ENCODE results near the gene TEX36. TPM values are rescaled to one million over a fixed set of nuclear protein-coding genes. Genes with fewer than 3 reads are reported as not detected.

The TEX36 gene
- total and polyA plus RNA-seq, 2 of the 13 experiments (the other 11 are each of a cell fraction or from before 2014, with no cell fraction given): not detected

GRCh38 chr10:125625586-125625985 is 57.4 kb downstream of the TEX36 start:
- Histone ChIP-seq H3K36me3 (replicated peaks in 1 of 2; ENCODE audit: control insufficient read depth in 1 of 2, insufficient read depth in 2 of 2, low read length in 2 of 2) (no peaks in the 10 kb centered on the region), H3K9me3 (ENCODE audit: low read length) (no peaks in the 10 kb centered on the region), H3K27me3 (ENCODE audit: control insufficient read depth in 1 of 2, insufficient read depth in 2 of 2, low read length in 2 of 2) (peaks cover 0 to 33% of the 10 kb centered on the region in 2 experiments; a peak in 4 of 5 replicates), H2AFZ (ENCODE audit: low read length) (no peak overlapping the region), H3K9ac (ENCODE audit: insufficient read depth, low read depth, low read length) (no peak overlapping the region), H4K20me1 (ENCODE audit: insufficient read depth, low read length) (no peaks in the 10 kb centered on the region), H3K4me3 (replicated peaks in 1 of 3; ENCODE audit: insufficient read depth in 1 of 3, low read depth in 2 of 3, low read length in 3 of 3) (no peak overlapping the region), H3K4me2 (ENCODE audit: low read depth, low read length) (no peak overlapping the region), H3K4me1 (ENCODE audit: insufficient read depth, low read length) (no peaks in the 10 kb centered on the region), H3K27ac (ENCODE audit: extremely low read length, insufficient read depth, low read length) (no peak overlapping the region), H3K79me2 (ENCODE audit: insufficient read depth, low read length) (no peaks in the 10 kb centered on the region)
- TF ChIP-seq ZFP62 (CRISPR knock-in tag; IDR thresholded peaks at IDR 0.05) (no peak), ADNP (CRISPR knock-in tag; IDR thresholded peaks at IDR 0.05) (no peak), KMT2B (CRISPR knock-in tag; IDR thresholded peaks at IDR 0.05) (no peak), ZNF138 (CRISPR knock-in tag; IDR thresholded peaks at IDR 0.05; ENCODE audit: low read depth) (no peak), ZFYVE20 (CRISPR knock-in tag; IDR thresholded peaks at IDR 0.05; ENCODE audit: borderline replicate concordance, low read depth) (no peak), GZF1 (CRISPR knock-in tag; IDR thresholded peaks at IDR 0.05) (no peak), MAZ (IDR thresholded peaks at IDR 0.05; ENCODE audit: borderline replicate concordance, low read depth, low read length) (no peak), MAZ (CRISPR knock-in tag; IDR thresholded peaks at IDR 0.05; ENCODE audit: low read depth) (no peak), ZNF460 (CRISPR knock-in tag; IDR thresholded peaks at IDR 0.05; ENCODE audit: borderline replicate concordance) (no peak), NCOA2 (CRISPR knock-in tag; IDR thresholded peaks at IDR 0.05) (no peak), ZSCAN9 (CRISPR knock-in tag; IDR thresholded peaks at IDR 0.05; ENCODE audit: borderline replicate concordance) (no peak)
- TF ChIP-seq, protein P1, sequence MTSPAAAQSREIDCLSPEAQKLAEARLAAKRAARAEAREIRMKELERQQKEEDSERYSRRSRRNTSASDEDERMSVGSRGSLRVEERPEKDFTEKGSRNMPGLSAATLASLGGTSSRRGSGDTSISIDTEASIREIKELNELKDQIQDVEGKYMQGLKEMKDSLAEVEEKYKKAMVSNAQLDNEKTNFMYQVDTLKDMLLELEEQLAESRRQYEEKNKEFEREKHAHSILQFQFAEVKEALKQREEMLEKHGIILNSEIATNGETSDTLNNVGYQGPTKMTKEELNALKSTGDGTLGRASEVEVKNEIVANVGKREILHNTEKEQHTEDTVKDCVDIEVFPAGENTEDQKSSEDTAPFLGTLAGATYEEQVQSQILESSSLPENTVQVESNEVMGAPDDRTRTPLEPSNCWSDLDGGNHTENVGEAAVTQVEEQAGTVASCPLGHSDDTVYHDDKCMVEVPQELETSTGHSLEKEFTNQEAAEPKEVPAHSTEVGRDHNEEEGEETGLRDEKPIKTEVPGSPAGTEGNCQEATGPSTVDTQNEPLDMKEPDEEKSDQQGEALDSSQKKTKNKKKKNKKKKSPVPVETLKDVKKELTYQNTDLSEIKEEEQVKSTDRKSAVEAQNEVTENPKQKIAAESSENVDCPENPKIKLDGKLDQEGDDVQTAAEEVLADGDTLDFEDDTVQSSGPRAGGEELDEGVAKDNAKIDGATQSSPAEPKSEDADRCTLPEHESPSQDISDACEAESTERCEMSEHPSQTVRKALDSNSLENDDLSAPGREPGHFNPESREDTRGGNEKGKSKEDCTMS (CRISPR knock-in tag; conservative IDR thresholded peaks at IDR 0.05): no peak
- no peak for DNase-seq (ENCODE audit: low spot score)
- CTCF ChIA-PET (ENCODE audit: low intra/inter-chr PET ratio, low total read pairs): no interaction called here
- in situ Hi-C loops (cut with HindIII; ENCODE audit: extremely low pct_ligation_motif_present, low pct_unique_long_range_greater_than_20kb) (no loop called here), intact Hi-C loops (cut with micrococcal nuclease; ENCODE audit: unreplicated experiment) (no loop called here)
- no TSS peak for BruUV-seq (replicated peaks)
- 5% methylated on average over 5 of the region's 12 CpGs for WGBS (ENCODE audit: low lambda C conversion rate)
- no peak for ATAC-seq
- POLR2A ChIA-PET: no interaction called here
- FAIRE-seq: no peak

Data from HepG2 (cell line).